GM12891 (cell line): ENCODE data around the gene STX16.

Experiments
- PAX5 ChIP-seq: IDR thresholded peaks from 2 replicates; pipeline ENCODE4 v1.6.1; 2011; ENCODE audit warnings: low read length, moderate library complexity, mild to moderate bottlenecking; ENCODE audit not compliant: insufficient read depth, severe bottlenecking
- POLR2A ChIP-seq: IDR thresholded peaks from 2 replicates; pipeline ENCODE4 v1.6.1; 2011; ENCODE audit warnings: low read depth, low read length, control low read depth
- POLR2AphosphoS5 ChIP-seq: IDR thresholded peaks from 2 replicates; pipeline ENCODE4 v1.6.1; 2011; ENCODE audit warnings: low read depth, low read length, control low read depth
- SPI1 ChIP-seq: IDR thresholded peaks from 2 replicates; pipeline ENCODE4 v1.6.1; 2011; ENCODE audit warnings: low read depth, low read length, control low read depth
- TAF1 ChIP-seq: IDR thresholded peaks from 2 replicates; pipeline ENCODE4 v1.6.1; 2011; ENCODE audit warnings: low read depth, low read length, control low read depth

DNA sequence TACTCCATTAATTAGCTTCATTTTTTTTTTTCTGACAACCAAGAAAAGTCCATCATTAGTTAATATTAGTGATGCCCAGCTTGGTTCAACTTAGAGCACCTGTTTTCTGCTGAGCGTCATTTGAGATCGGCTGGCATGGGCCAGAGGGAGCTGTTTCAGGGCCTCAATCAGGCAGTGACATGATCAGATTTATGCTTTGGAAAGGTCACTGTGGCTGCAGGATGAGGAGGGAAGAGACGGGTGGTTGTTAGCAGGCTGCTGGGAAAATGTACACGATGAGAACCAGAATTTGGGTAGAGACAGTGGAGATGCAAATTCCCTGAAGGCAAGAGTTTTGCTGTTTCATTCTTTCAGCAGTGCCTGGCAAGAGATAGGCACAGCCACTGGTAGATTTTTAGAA lies 4.4 kb upstream of the STX16 start:
- no peak for TF ChIP-seq TAF1
- no peak for TF ChIP-seq POLR2A
- TF ChIP-seq POLR2AphosphoS5, result no peak
- no peak for TF ChIP-seq PAX5
- TF ChIP-seq SPI1, result no peak
